Measurements from ENCODE around the gene BST1. TPM values are rescaled to one million over a fixed set of nuclear protein-coding genes. Genes with fewer than 3 reads are reported as not detected.

Gene BST1
- total and polyA plus RNA-seq, 2 donors (not counting 3 experiments of a cell fraction or from before 2014, with no cell fraction given), result 10.7 to 14.0 TPM

DNA sequence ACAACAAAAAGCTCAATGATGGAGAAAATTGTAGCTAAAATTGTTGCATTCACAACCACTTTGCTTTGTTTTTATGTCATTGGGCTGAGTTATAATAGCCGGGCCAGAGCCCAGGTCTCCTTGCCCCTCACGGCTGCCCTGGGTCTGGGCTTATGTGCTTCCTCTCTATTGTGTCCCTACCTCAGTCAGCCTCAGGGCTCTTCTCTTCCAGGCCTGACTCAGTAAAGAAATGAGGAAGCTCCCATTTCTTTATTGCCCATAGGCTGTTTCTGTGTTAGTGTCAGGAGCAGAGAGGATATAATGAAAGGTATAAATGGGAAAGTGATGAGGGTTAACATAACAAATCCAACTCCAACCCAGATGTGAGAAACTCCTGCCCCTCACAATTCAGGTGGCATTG lies 18.0 kb downstream of the BST1 start:
- no TSS peak for BruUV-seq (replicated peaks)
- H3K36me3 ChIP-seq (ENCODE audit: control insufficient read depth in 2 of 2, extremely low read depth in 1 of 2, insufficient read depth in 2 of 2, low read length in 2 of 2), result no peaks in the 10 kb centered on the region
- ChIA-PET CTCF (interaction anchor here (1.2 to 1.3 kb wide), 2 partner anchors 87 to 162 kb away, joined by 3 read pairs; no protein-coding TSS in a partner anchor), POLR2A (no interaction called here)
- H3K79me2 ChIP-seq (ENCODE audit: control insufficient read depth, insufficient read depth, low read length), result no peaks in the 10 kb centered on the region
- H2AFZ ChIP-seq (ENCODE audit: low read depth, low read length), result no peak overlapping the region
- dilution Hi-C loops (cut with MboI; ENCODE audit: extremely low pct_ligation_motif_present, low sequenced_read_pairs), result no loop called here
- no peaks in the 10 kb centered on the region for H3K27me3 ChIP-seq (ENCODE audit: control insufficient read depth in 2 of 2, insufficient read depth in 2 of 2, low read length in 2 of 2)
- H4K20me1 ChIP-seq (replicated peaks; ENCODE audit: control insufficient read depth, extremely low read depth, insufficient read depth, low read length), result no peaks in the 10 kb centered on the region
- intact Hi-C loops (cut with micrococcal nuclease), result no loop called here
- no peak for TF ChIP-seq MYC (IDR thresholded peaks at IDR 0.05; ENCODE audit: low read depth, low read length)
- no peak for TF ChIP-seq GATA2 (IDR thresholded peaks at IDR 0.05; ENCODE audit: insufficient read depth, insufficient read length, low read depth, low read length)
- no peak for TF ChIP-seq EZH2 (IDR thresholded peaks at IDR 0.05; ENCODE audit: borderline replicate concordance, low read depth, low read length, severe bottlenecking)
- TF ChIP-seq, protein P1, sequence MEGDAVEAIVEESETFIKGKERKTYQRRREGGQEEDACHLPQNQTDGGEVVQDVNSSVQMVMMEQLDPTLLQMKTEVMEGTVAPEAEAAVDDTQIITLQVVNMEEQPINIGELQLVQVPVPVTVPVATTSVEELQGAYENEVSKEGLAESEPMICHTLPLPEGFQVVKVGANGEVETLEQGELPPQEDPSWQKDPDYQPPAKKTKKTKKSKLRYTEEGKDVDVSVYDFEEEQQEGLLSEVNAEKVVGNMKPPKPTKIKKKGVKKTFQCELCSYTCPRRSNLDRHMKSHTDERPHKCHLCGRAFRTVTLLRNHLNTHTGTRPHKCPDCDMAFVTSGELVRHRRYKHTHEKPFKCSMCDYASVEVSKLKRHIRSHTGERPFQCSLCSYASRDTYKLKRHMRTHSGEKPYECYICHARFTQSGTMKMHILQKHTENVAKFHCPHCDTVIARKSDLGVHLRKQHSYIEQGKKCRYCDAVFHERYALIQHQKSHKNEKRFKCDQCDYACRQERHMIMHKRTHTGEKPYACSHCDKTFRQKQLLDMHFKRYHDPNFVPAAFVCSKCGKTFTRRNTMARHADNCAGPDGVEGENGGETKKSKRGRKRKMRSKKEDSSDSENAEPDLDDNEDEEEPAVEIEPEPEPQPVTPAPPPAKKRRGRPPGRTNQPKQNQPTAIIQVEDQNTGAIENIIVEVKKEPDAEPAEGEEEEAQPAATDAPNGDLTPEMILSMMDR (IDR thresholded peaks at IDR 0.05; ENCODE audit: extremely low read depth in 1 of 2, insufficient read depth in 1 of 2, low read depth in 1 of 2, low read length in 2 of 2), result no peak
- no peak for TF ChIP-seq POLR2A (IDR thresholded peaks at IDR 0.05; ENCODE audit: low read depth, low read length)
- TF ChIP-seq POLR2AphosphoS5 (IDR thresholded peaks at IDR 0.05; ENCODE audit: insufficient read depth, low read depth, low read length), result no peak
- no peak for TF ChIP-seq JUN (IDR thresholded peaks at IDR 0.05; ENCODE audit: borderline replicate concordance, insufficient read depth, insufficient read length, low read depth)
- TF ChIP-seq, protein P2, sequence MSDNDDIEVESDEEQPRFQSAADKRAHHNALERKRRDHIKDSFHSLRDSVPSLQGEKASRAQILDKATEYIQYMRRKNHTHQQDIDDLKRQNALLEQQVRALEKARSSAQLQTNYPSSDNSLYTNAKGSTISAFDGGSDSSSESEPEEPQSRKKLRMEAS (IDR thresholded peaks at IDR 0.05; ENCODE audit: insufficient read depth, insufficient read length), result no peak
- no peak for TF ChIP-seq FOS (IDR thresholded peaks at IDR 0.05; ENCODE audit: borderline replicate concordance, insufficient read depth, low read length)
- FAIRE-seq (no peak), DNase-seq (ENCODE audit: low read depth, low spot score) (no peak)
- H3K27ac ChIP-seq (ENCODE audit: insufficient read depth, low read depth, low read length), result no peak overlapping the region
- peaks cover 2% of the 10 kb centered on the region for H3K4me1 ChIP-seq (ENCODE audit: control insufficient read depth, extremely low read depth, insufficient read depth, low read length)
- H3K9ac ChIP-seq (replicated peaks; ENCODE audit: extremely low read depth, insufficient read depth, low read length), result no peak overlapping the region
- no peaks in the 10 kb centered on the region for H3K9me3 ChIP-seq (replicated peaks; ENCODE audit: control insufficient read depth, insufficient read depth, low read length)
- H3K9me1 ChIP-seq (replicated peaks; ENCODE audit: control insufficient read depth, extremely low read depth, insufficient read depth, low read length), result no peaks in the 10 kb centered on the region
- no peak overlapping the region for H3K4me3 ChIP-seq (replicated peaks in 1 of 3; ENCODE audit: insufficient read depth in 1 of 3, low read depth in 1 of 3, low read length in 3 of 3)
- no peak overlapping the region for H3K4me2 ChIP-seq (ENCODE audit: insufficient read depth, low read length)
